ENCODE results near the gene KASH5. TPM values are rescaled to one million over a fixed set of nuclear protein-coding genes. Genes with fewer than 3 reads are reported as not detected.
"Not testable (repeated sequence)": the region's sequence is repeated elsewhere in the genome, so short reads cannot be mapped to it uniquely, and the experiment has no call there.

The KASH5 gene
- total and polyA plus RNA-seq, 9 donors = 0.15 to 0.23 TPM; not detected in 7

- DNase-seq = no peak
- WGBS, 3 donors = 5 to 12% (median 11%) methylated on average over 14 of the region's 14 CpGs
- no peak for TF ChIP-seq POLR2A (IDR thresholded peaks at IDR 0.05)
- no peak for TF ChIP-seq CTCF (IDR thresholded peaks at IDR 0.05)
- no peak for TF ChIP-seq EP300 (IDR thresholded peaks at IDR 0.05)
- Histone ChIP-seq H3K4me3 (no peak overlapping the region), H3K27ac (no peak overlapping the region), H3K27me3 (no peaks in the 10 kb centered on the region), H3K36me3 (no peaks in the 10 kb centered on the region), H3K4me1 (ENCODE audit: insufficient read depth) (no peaks in the 10 kb centered on the region), H3K9me3 (no peaks in the 10 kb centered on the region)
- intact Hi-C loops (cut with DNase I) = loop anchor here in 3 of 4 donors (2.0 to 10.0 kb wide), 3 partner anchors 51 to 215 kb away; partner anchors contain the start of genes DKKL1 (in 1 of the 3) and TEAD2 (in 1 of the 3)
These were observed 53.9 kb downstream of the KASH5 start for GRCh38 chr19:49441960-49442350.

GRCh38 chr19:49442354-49442753 is 54.3 kb downstream of the KASH5 start:
- TF ChIP-seq CTCF (IDR thresholded peaks at IDR 0.05) (no peak), POLR2A (IDR thresholded peaks at IDR 0.05) (no peak), EP300 (IDR thresholded peaks at IDR 0.05) (no peak)
- WGBS, 3 donors = 2 to 4% (median 4%) methylated on average over 11 of the region's 11 CpGs
- Histone ChIP-seq H3K27ac (no peak overlapping the region), H3K9me3 (no peaks in the 10 kb centered on the region), H3K36me3 (no peaks in the 10 kb centered on the region), H3K4me1 (ENCODE audit: insufficient read depth) (no peaks in the 10 kb centered on the region), H3K4me3 (no peak overlapping the region), H3K27me3 (no peaks in the 10 kb centered on the region)
- intact Hi-C loops (cut with DNase I) = loop anchor here in 3 of 4 donors (2.0 to 10.0 kb wide), 3 partner anchors 52 to 215 kb away; partner anchors contain the start of genes DKKL1 (in 1 of the 3) and TEAD2 (in 1 of the 3)
- peak in 1 of 5 donors; percentile 56 for DNase-seq

GRCh38 chr19:49442771-49443365 is 54.8 kb downstream of the KASH5 start:
- Histone ChIP-seq H3K4me1 (ENCODE audit: insufficient read depth) (no peaks in the 10 kb centered on the region), H3K27me3 (no peaks in the 10 kb centered on the region), H3K4me3 (peak overlapping the region; percentile 55), H3K27ac (peak overlapping the region in 1 of 2 donors; percentile 3), H3K36me3 (no peaks in the 10 kb centered on the region), H3K9me3 (no peaks in the 10 kb centered on the region)
- WGBS, 3 donors = 1 to 2% (median 2%) methylated on average over 39 to 43 of the region's 43 CpGs
- DNase-seq = peak; percentile 76 to 90 (median 85)
- no peak for TF ChIP-seq EP300 (IDR thresholded peaks at IDR 0.05)
- no peak for TF ChIP-seq POLR2A (IDR thresholded peaks at IDR 0.05)
- TF ChIP-seq CTCF (IDR thresholded peaks at IDR 0.05) = no peak
- intact Hi-C loops (cut with DNase I) = loop anchor here in 3 of 4 donors (2.0 to 10.0 kb wide), 3 partner anchors 52 to 216 kb away; partner anchors contain the start of genes DKKL1 (in 1 of the 3) and TEAD2 (in 1 of the 3)

- Histone ChIP-seq H3K27me3 (no peaks in the 10 kb centered on the region), H3K36me3 (no peaks in the 10 kb centered on the region), H3K9me3 (no peaks in the 10 kb centered on the region), H3K4me3 (peak overlapping the region; percentile 55), H3K4me1 (ENCODE audit: insufficient read depth) (no peaks in the 10 kb centered on the region), H3K27ac (peak overlapping the region in 1 of 2 donors; percentile 3)
- peak; percentile 16 for TF ChIP-seq POLR2A (IDR thresholded peaks at IDR 0.05)
- no peak for TF ChIP-seq EP300 (IDR thresholded peaks at IDR 0.05)
- peak; percentile 89 to 99 (median 90) for TF ChIP-seq CTCF (IDR thresholded peaks at IDR 0.05)
- intact Hi-C loops (cut with DNase I) = loop anchor here in 3 of 4 donors (2.0 to 10.0 kb wide), 3 partner anchors 53 to 216 kb away; partner anchors contain the start of genes DKKL1 (in 1 of the 3) and TEAD2 (in 1 of the 3)
- WGBS, 3 donors = 0 to 1% (median 1%) methylated on average over 45 to 47 of the region's 47 CpGs
- peak; percentile 93 to 96 (median 95) for DNase-seq
These were observed 55.5 kb downstream of the KASH5 start for GRCh38 chr19:49443366-49444099.

- intact Hi-C loops (cut with DNase I) = loop anchor here in 3 of 4 donors (5.0 to 10.0 kb wide), 2 partner anchors 79 to 217 kb away; partner anchors contain the start of genes DKKL1 (in 1 of the 3) and TEAD2 (in 1 of the 3)
- not testable (repeated sequence) for H3K36me3 ChIP-seq; H3K27ac ChIP-seq; H3K27me3 ChIP-seq; H3K4me3 ChIP-seq; DNase-seq; H3K4me1 ChIP-seq (ENCODE audit: insufficient read depth); H3K9me3 ChIP-seq
- 48 to 75% (median 50%) methylated on average over 5 of the region's 5 CpGs for WGBS, 3 donors
These were observed 56.2 kb downstream of the KASH5 start for GRCh38 chr19:49444100-49444700.

All from ovary (tissue), 9 donors.